ENCODE results near the gene ZNF136. TPM values are rescaled to one million over a fixed set of nuclear protein-coding genes. Genes with fewer than 3 reads are reported as not detected.

Gene ZNF136
- 24.7 TPM for total RNA-seq

DNA sequence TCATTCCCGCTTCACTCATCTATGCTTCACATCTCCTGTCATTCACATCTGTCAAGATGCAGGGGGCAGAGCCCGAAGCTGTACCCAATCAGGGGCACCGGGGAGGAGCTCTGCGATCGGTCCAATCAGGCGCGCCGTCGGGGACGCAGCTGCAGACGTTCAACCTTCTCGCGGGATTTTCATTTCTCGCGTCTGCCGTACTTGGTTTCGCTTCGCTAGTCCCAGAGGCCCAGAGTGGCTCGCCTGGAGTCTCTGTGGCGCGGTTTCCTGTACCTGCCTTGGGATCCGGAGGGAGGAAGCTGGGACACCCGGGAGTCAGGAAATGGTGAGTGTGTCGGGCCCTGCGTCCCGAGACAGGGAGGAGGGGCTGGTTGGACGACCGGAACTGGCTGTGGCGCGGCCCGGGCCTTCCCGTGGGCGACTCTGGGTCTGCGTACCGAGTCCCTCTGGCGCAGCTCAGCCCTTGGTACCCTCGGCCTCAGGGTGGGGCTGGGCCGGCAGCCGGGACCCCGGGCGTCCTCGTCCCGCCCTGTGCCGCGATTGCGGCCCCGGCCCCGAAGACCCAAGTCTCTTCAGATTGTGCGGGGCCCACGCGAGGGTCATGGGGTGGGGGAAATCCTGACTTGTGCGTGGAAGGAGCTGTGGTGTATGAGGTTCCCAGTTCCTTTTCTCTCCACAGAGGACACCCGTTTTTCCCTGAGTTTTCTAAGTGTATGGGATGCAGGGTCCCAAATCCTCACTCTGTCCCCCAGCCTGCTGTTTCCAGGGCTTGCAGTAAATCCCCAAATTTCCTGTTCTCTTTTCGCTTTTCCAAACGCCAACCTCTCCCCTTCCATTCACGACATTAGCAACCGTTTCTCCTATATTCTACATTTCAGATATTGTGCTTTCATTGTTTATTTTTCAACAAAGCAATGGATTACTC lies at the start of gene ZNF136:
ZNF136 (plus strand) TSS at position 215 of the 925 bp plus-strand sequence; CDS start at position 323, 108 bp downstream.

DNA sequence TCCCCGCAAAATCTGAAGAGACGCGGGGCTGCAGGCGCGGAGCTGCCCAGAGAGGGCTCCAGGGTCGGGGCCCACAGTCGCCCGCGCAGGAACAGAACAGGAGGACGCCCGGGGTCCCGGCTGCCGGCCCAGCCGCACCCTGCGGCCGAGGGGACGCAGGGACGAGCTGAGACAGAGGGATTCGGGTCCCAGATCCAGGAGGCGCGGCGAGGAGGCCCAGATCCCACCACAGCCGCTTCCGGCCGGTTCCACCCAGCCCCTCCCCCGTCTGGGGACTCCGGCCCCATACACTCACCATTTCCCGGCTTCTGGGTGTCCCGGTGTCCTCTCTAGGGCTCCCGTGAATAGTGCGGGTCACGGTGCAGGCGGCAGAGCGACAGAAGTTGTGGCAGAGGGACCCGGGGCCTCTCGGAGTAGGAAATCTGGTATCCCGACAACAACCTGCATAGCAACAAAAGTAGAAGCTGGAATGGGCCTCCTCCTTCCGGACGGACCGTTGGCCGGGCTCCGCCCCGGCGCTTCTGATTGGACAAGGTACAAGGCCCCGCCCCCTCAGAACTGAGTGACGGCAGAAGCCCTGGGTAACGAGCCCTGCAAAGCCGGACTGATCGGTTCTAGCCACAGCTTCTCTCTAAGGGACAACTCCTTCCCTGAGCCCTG lies 22.9 kb upstream of the ZNF136 start, which contains the start of gene ZNF20:
ZNF20 (minus strand) TSS at position 466 of the 660 bp plus-strand sequence; CDS start at position 298, 168 bp downstream.

DNA sequence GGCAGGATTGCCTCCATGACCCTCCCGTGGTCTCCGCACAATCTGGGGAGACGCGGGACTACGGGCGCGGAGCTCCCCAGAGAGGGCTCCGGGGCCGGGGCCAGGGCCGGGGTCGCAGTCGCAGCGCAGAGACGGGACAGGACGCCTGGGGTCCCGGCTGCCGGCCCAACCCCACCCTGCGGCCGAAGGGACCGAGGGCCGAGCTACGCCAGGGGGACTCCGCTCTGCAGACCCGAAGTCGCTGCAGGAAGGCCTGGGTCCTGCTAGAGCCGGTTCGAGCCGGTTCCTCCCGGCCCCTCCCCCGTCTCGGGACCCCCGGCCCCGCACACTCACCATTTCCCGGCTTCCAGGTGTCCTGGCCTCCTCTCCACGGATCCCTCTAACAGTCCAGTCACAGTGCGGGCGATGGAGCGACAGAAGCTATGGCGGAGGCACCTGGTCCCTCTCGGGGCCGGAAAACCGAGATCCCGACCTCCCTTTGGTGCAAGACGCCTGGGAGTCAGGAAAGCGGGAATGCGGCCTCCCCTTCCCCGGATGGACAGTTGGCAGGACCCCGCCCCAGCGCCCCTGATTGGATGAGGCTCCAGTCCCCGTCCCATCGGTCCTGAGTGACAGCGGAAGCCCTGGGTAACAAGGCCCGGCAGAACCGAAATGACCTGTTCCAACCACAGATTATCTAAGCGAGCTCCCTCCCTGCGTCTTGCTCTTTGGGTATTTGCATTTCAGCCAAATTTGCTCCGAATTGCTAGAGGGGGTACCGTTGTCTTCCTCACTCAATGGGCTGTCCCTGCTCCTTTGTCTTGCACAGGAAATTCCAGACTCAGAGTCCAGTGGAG lies 6.5 kb upstream of the ZNF136 start, which contains the start of gene ZNF625:
ZNF625 (minus strand) TSS at position 512 of the 836 bp plus-strand sequence; CDS start at position 336, 176 bp downstream.

Other genes with a start within 250 kb of the ZNF136 start
- 15.0 TPM for gene ZNF700, start 238.0 kb upstream of the ZNF136 start, total RNA-seq
- 3.5 TPM for gene ZNF763, start 198.1 kb upstream of the ZNF136 start, total RNA-seq
- 14.1 TPM for gene ZNF433, start 127.4 kb upstream of the ZNF136 start, total RNA-seq
- gene ZNF878, start 110.1 kb upstream of the ZNF136 start, total RNA-seq, result 0.46 TPM
- 12.9 TPM for gene ZNF844, start 98.4 kb upstream of the ZNF136 start, total RNA-seq
- gene ZNF20, start 22.7 kb upstream of the ZNF136 start, total RNA-seq, result 8.5 TPM
- 24.5 TPM for gene ZNF625, start 6.4 kb upstream of the ZNF136 start, total RNA-seq
- 18.0 TPM for gene ZNF44, start 131.8 kb downstream of the ZNF136 start, total RNA-seq
- 2.3 TPM for gene ZNF563, start 170.5 kb downstream of the ZNF136 start, total RNA-seq
- gene ZNF442, start 202.6 kb downstream of the ZNF136 start, total RNA-seq, result 11.1 TPM
- 6.5 TPM for gene ZNF799, start 238.2 kb downstream of the ZNF136 start, total RNA-seq